Kidney epithelial cell (primary cell): Measurements from ENCODE around the gene ABCG8. TPM values are rescaled to one million over a fixed set of nuclear protein-coding genes. Genes with fewer than 3 reads are reported as not detected.

ENCODE experiments used
- DNase-seq: peaks from one replicate; pipeline ENCODE4 v3.0.0-alpha.2; 2010; ENCODE audit warnings: low read depth
- H3K27me3 ChIP-seq: 2 replicates; pipeline ENCODE4 v1.6.0; 2011; ENCODE audit warnings: low read length; ENCODE audit not compliant: control insufficient read depth, insufficient read depth
- H3K36me3 ChIP-seq: 2 replicates; pipeline ENCODE4 v1.5.1; 2011; ENCODE audit warnings: low read length; ENCODE audit not compliant: control insufficient read depth, insufficient read depth
- H3K4me3 ChIP-seq: 2 replicates; pipeline ENCODE4 v1.5.1; 2011; ENCODE audit warnings: low read depth, mild to moderate bottlenecking, control low read depth, low read length
- total RNA-seq: library from RNA; depleted of rRNA; stranded (reverse); fragments of >200 nt; gene quantifications from 2 replicates; pipeline ENCODE4 v1.2.3, GENCODE V29; 2015
- TF ChIP-seq, protein P1 (sequence below): IDR thresholded peaks from 2 replicates; pipeline ENCODE4 v1.5.1; 2011; ENCODE audit warnings: mild to moderate bottlenecking, moderate library complexity, low read length, control low read depth, inconsistent platforms; ENCODE audit not compliant: insufficient read depth, poor library complexity, severe bottlenecking

The ABCG8 gene
- total RNA-seq, 1 donor from 2014 or later, result not detected

DNA sequence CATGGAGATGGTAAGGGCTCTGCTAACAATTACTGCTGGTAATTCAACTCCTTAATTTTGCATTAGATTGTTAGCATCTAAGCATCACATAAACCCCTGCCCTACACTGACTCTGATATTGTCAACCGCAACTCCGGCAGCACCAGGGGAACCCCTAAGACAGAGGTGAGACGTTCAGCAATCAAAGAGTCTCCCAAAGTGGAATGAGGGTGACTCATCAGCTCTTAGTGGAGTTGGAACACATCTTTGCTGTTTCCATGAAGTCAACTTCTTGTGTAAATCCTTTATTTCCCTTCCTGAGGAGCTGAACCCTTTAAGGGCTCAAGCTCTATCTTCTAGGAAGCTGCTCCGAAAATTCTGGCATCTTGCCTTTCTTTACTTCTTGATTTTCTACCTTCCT lies 52.1 kb downstream of the ABCG8 start:
- Histone ChIP-seq H3K4me3 (no peak overlapping the region), H3K27me3 (no peaks in the 10 kb centered on the region), H3K36me3 (no peaks in the 10 kb centered on the region)
- TF ChIP-seq, protein P1, sequence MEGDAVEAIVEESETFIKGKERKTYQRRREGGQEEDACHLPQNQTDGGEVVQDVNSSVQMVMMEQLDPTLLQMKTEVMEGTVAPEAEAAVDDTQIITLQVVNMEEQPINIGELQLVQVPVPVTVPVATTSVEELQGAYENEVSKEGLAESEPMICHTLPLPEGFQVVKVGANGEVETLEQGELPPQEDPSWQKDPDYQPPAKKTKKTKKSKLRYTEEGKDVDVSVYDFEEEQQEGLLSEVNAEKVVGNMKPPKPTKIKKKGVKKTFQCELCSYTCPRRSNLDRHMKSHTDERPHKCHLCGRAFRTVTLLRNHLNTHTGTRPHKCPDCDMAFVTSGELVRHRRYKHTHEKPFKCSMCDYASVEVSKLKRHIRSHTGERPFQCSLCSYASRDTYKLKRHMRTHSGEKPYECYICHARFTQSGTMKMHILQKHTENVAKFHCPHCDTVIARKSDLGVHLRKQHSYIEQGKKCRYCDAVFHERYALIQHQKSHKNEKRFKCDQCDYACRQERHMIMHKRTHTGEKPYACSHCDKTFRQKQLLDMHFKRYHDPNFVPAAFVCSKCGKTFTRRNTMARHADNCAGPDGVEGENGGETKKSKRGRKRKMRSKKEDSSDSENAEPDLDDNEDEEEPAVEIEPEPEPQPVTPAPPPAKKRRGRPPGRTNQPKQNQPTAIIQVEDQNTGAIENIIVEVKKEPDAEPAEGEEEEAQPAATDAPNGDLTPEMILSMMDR, result no peak
- no peak for DNase-seq

DNA sequence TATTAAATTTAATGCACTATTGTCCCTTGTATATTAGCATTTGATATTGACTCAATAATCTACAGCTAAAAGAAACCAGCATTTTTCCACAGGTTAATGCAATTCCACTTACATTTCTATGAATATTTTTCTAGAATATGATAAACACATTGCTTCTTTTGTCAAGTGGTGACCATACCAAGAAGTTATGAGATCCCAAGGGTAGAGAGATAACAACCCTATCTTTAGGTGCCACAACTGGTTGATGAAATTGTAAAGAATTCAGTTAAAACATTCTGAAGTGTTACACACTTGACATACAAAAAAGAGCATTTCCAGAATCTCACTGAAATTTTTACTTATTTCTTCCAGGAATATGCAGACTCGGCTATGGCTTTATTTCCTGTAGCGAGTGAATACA lies 56.0 kb downstream of the ABCG8 start:
- Histone ChIP-seq H3K36me3 (no peaks in the 10 kb centered on the region), H3K4me3 (no peak overlapping the region), H3K27me3 (no peaks in the 10 kb centered on the region)
- TF ChIP-seq, protein P1, result no peak
- DNase-seq, result no peak

DNA sequence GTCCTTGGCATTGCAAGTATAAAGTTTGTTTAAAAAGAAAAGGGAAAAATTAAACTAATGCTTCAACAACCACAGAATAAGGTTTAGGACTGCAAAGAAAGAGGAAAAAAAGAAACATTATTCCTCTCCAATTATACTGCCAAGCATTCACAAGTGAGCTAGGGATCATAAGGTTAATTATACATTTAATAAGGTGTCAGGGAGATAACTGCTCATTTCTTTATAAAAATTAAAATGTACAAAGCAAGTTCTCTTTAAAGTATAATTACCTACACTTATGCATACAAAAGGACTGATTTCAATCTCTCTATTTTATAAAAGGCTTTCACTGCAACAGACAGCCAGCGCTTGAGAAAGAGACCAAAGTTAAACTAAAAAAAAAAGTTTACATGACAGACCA lies 58.1 kb downstream of the ABCG8 start:
- Histone ChIP-seq H3K27me3 (no peaks in the 10 kb centered on the region), H3K36me3 (no peaks in the 10 kb centered on the region), H3K4me3 (no peak overlapping the region)
- DNase-seq, result no peak
- TF ChIP-seq, protein P1, result no peak

DNA sequence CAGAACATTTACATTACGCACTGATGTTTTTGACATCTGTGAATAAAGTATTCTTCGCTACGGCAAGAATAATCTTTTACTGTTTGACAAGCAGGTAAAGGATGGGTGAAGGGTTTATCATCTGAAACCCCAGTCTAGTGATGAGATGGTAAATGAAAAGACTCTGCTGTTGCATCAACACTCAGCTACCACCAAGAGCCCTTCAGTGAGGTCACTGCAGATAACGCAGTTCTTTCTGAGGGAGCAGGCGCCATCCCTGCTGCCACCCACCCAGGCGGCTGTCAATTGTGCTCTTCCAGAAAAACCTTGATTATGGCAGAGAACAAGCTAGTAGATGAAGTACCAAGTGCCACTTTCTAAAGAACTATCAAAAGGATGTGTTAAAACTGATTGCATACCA lies 58.7 kb downstream of the ABCG8 start:
- H3K4me3 ChIP-seq, result no peak overlapping the region
- no peaks in the 10 kb centered on the region for H3K27me3 ChIP-seq
- TF ChIP-seq, protein P1, result no peak
- H3K36me3 ChIP-seq, result no peaks in the 10 kb centered on the region
- no peak for DNase-seq

DNA sequence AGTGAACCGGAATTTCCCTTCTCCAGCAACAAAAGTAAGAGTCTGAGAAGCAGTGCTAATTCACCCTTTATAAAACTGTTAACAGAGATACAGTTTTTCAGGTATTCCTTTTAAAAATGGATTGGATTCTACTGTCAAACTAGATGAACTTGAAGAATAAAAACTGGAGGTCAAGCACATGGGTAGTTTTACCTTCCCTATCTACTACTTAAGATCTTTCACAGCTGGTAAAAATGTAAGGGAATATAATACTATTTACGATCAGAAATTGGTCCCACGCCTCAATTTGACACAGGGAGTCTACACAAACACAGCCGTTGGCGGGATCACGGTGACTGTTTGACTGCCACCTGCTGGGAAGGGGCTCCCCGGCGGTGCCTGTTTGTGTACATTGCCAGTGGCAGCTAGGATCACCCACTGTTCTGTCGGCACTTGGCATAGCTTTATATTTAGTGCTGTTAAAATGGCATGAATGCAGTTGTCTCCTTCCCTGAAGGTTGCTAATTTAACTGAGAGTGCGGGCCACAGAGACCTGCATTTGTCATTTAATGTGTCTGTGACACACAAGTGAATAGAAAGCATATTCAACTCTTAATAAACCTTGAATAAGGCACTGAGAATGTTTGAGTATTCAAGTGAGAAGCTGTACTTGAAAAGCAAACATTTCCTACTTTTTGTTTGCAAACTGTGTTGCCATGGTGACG lies 59.5 kb downstream of the ABCG8 start:
- Histone ChIP-seq H3K27me3 (no peaks in the 10 kb centered on the region), H3K36me3 (no peaks in the 10 kb centered on the region), H3K4me3 (no peak overlapping the region)
- no peak for DNase-seq
- TF ChIP-seq, protein P1, result peak; percentile 53

DNA sequence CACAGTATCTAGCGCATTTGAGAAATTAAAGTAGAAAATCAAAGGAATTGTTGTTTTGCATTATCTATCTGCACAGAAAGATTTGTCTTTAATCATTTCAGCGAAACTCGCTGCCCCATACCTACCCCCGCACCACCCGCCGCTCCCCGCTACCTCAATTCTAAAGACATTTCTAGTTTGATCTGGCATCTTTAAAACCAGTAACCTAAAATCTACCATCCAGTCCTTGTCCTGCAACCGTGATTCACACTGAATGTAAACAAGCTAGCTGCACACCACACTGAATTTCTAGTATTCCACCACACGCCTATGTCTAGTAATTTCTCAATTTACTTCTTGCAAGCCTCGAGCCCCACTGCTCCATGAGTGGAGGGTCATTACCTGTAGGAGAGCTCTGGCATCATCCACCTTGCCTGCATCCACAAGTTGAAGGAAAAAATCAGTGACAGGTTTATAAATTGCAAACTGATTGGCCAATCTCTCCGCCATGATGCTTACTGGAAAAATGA lies 60.1 kb downstream of the ABCG8 start:
- Histone ChIP-seq H3K27me3 (no peaks in the 10 kb centered on the region), H3K36me3 (no peaks in the 10 kb centered on the region), H3K4me3 (no peak overlapping the region)
- DNase-seq, result no peak
- TF ChIP-seq, protein P1, result no peak
